HFFc6 (cell line): ENCODE measurements around the gene PAFAH2. TPM values are rescaled to one million over a fixed set of nuclear protein-coding genes. Genes with fewer than 3 reads are reported as not detected.

Source experiments
- DNase-seq: peaks from one replicate; pipeline ENCODE4 v3.0.0-alpha.2; 2018
- H3K27ac Mint-ChIP-seq: 2 replicates; pipeline ENCODE4 v1.8.0; 2020; ENCODE audit warnings: mild to moderate bottlenecking, mixed read lengths
- H3K27me3 Mint-ChIP-seq: 2 replicates; pipeline ENCODE4 v1.8.0; 2021; ENCODE audit warnings: mild to moderate bottlenecking, moderate library complexity, mixed read lengths; ENCODE audit not compliant: insufficient read depth
- H3K36me3 Mint-ChIP-seq: 2 replicates; pipeline ENCODE4 v1.8.0; 2021; ENCODE audit warnings: low read depth, mixed read lengths
- H3K4me1 Mint-ChIP-seq: 2 replicates; pipeline ENCODE4 v1.8.0; 2020; ENCODE audit warnings: low read depth, mixed read lengths
- H3K4me3 Mint-ChIP-seq: 2 replicates; pipeline ENCODE4 v1.8.0; 2020; ENCODE audit warnings: mild to moderate bottlenecking, moderate library complexity, mixed read lengths
- H3K9me3 Mint-ChIP-seq: 2 replicates; pipeline ENCODE4 v1.8.0; 2020; ENCODE audit warnings: mild to moderate bottlenecking, mixed read lengths
- CTCF ChIP-seq: fragments of 200-600 bp; sonication (generic); IDR thresholded peaks from 2 replicates; pipeline ENCODE4 v1.5.0; 2021; ENCODE audit warnings: antibody characterized with exemption, mild to moderate bottlenecking
- total RNA-seq, 6 experiments: library from RNA; stranded (reverse); fragmentation: NEBNext Ultra II Directional; extraction: Animal tissue kit (Norgen Biotek cat#: 25700); gene quantifications; 2 replicates in 1 of 6; 3 replicates in 5 of 6; pipeline ENCODE4 v1.2.3, GENCODE V29; 2021

The PAFAH2 gene
- total RNA-seq, 6 experiments from 2014 or later: 9.4 to 14.0 (median 10.0) TPM

- Mint-ChIP-seq H3K4me1 (peaks cover 58% of the 10 kb centered on the region), H3K27ac (peak overlapping the region; percentile 75), H3K4me3 (no peak overlapping the region), H3K27me3 (no peaks in the 10 kb centered on the region), H3K9me3 (no peaks in the 10 kb centered on the region), H3K36me3 (no peaks in the 10 kb centered on the region; the same call in 1 of the 2 replicates)
- DNase-seq: no peak
- no peak for TF ChIP-seq CTCF
These were observed 18.5 kb upstream of the PAFAH2 start for GRCh38 chr1:26016258-26016952.

- no peak for DNase-seq
- peak overlapping the region; percentile 66; the same call in 1 of the 2 replicates for H3K27ac Mint-ChIP-seq
- H3K9me3 Mint-ChIP-seq: no peaks in the 10 kb centered on the region
- H3K27me3 Mint-ChIP-seq: peaks cover 2% of the 10 kb centered on the region; the same call in 1 of the 2 replicates
- no peak for TF ChIP-seq CTCF
- H3K4me1 Mint-ChIP-seq: peaks cover 55% of the 10 kb centered on the region
- no peaks in the 10 kb centered on the region; the same call in 1 of the 2 replicates for H3K36me3 Mint-ChIP-seq
- no peak overlapping the region for H3K4me3 Mint-ChIP-seq
These were observed 17.5 kb upstream of the PAFAH2 start for GRCh38 chr1:26015358-26015757.

- Mint-ChIP-seq H3K4me3 (no peak overlapping the region), H3K9me3 (no peaks in the 10 kb centered on the region), H3K4me1 (peaks cover 43% of the 10 kb centered on the region), H3K27me3 (peaks cover 2% of the 10 kb centered on the region; the same call in 1 of the 2 replicates), H3K27ac (no peak overlapping the region), H3K36me3 (no peaks in the 10 kb centered on the region; the same call in 1 of the 2 replicates)
- DNase-seq: no peak
- TF ChIP-seq CTCF: no peak
These were observed 16.3 kb upstream of the PAFAH2 start for GRCh38 chr1:26014179-26014578.

- DNase-seq: no peak
- Mint-ChIP-seq H3K27me3 (peaks cover 2% of the 10 kb centered on the region; the same call in 1 of the 2 replicates), H3K27ac (no peak overlapping the region), H3K36me3 (no peaks in the 10 kb centered on the region), H3K4me1 (peaks cover 32% of the 10 kb centered on the region), H3K4me3 (no peak overlapping the region), H3K9me3 (no peaks in the 10 kb centered on the region)
- no peak for TF ChIP-seq CTCF
These were observed 15.0 kb upstream of the PAFAH2 start for GRCh38 chr1:26012864-26013263.

GRCh38 chr1:26010825-26011224, 13.0 kb upstream of the PAFAH2 start:
- H3K4me1 Mint-ChIP-seq: peaks cover 16% of the 10 kb centered on the region; the same call in 1 of the 2 replicates
- no peak overlapping the region for H3K27ac Mint-ChIP-seq
- H3K36me3 Mint-ChIP-seq: no peaks in the 10 kb centered on the region
- peaks cover 2% of the 10 kb centered on the region; the same call in 1 of the 2 replicates for H3K27me3 Mint-ChIP-seq
- no peak for TF ChIP-seq CTCF
- H3K4me3 Mint-ChIP-seq: no peak overlapping the region
- no peaks in the 10 kb centered on the region for H3K9me3 Mint-ChIP-seq
- no peak for DNase-seq
